Neural cell (in vitro differentiated cells): ENCODE results near the gene TMC1. TPM values are rescaled to one million over a fixed set of nuclear protein-coding genes. Genes with fewer than 3 reads are reported as not detected.

Source experiments
- H2AFZ ChIP-seq: fragments of 200-600, 300-800 bp; sonication (generic), shearing (Covaris generic); 2 replicates; pipeline ENCODE4 v1.6.0; 2014; ENCODE audit warnings: low read depth, mild to moderate bottlenecking, antibody characterized with exemption, low read length, moderate library complexity
- H3F3A ChIP-seq: fragments of 200-600 bp; shearing (Covaris generic); 2 replicates; pipeline ENCODE4 v1.6.1; 2016; ENCODE audit warnings: mild to moderate bottlenecking, moderate library complexity, mixed read lengths, antibody characterized with exemption, low read length; ENCODE audit not compliant: insufficient read depth, poor library complexity, severe bottlenecking
- H3K27ac ChIP-seq: fragments of 200-600, 300-800 bp; sonication (generic), shearing (Covaris generic); 2 replicates; pipeline ENCODE4 v1.5.1; 2014; ENCODE audit warnings: mild to moderate bottlenecking, low read length, moderate library complexity
- H3K27me3 ChIP-seq: fragments of 300-800, 200-600 bp; sonication (generic), shearing (Covaris generic); 2 replicates; pipeline ENCODE4 v1.6.0; 2014; ENCODE audit warnings: mild to moderate bottlenecking, low read depth, low read length, moderate library complexity; ENCODE audit not compliant: insufficient read depth
- H3K36me3 ChIP-seq: fragments of 300-800, 200-600 bp; sonication (generic), shearing (Covaris generic); 2 replicates; pipeline ENCODE4 v1.5.1; 2014; ENCODE audit warnings: mild to moderate bottlenecking, antibody characterized with exemption, low read length, moderate library complexity; ENCODE audit not compliant: insufficient read depth
- H3K4me2 ChIP-seq: fragments of 300-800, 200-600 bp; sonication (generic), shearing (Covaris generic); 2 replicates; pipeline ENCODE4 v1.6.0; 2014; ENCODE audit warnings: mild to moderate bottlenecking, low read length
- H3K4me3 ChIP-seq: fragments of 300-800, 200-600 bp; sonication (generic), shearing (Covaris generic); 2 replicates; pipeline ENCODE4 v1.5.1; 2014; ENCODE audit warnings: mild to moderate bottlenecking, low read length, moderate library complexity
- H3K79me2 ChIP-seq: fragments of 200-600 bp; shearing (Covaris generic); replicated peaks from 2 replicates; pipeline ENCODE4 v1.6.0; 2014; ENCODE audit warnings: mild to moderate bottlenecking, low read length, moderate library complexity; ENCODE audit not compliant: insufficient read depth
- H3K9ac ChIP-seq: fragments of 300-800, 200-600 bp; sonication (generic), shearing (Covaris generic); 2 replicates; pipeline ENCODE4 v1.6.1; 2016; ENCODE audit warnings: mild to moderate bottlenecking, low read length, mixed read lengths
- H3K9me2 ChIP-seq: fragments of 200-600 bp; shearing (Covaris generic); 2 replicates; pipeline ENCODE4 v1.6.1; 2016; ENCODE audit warnings: mild to moderate bottlenecking, low read length, mixed read lengths; ENCODE audit not compliant: insufficient read depth
- H3K9me3 ChIP-seq: fragments of 200-600, 300-800 bp; sonication (generic), shearing (Covaris generic); 2 replicates; pipeline ENCODE4 v1.6.1; 2016; ENCODE audit warnings: mild to moderate bottlenecking, mixed run types, low read length, moderate library complexity, mixed read lengths
- H4K20me1 ChIP-seq: fragments of 200-600 bp; shearing (Covaris generic); 2 replicates; pipeline ENCODE4 v1.6.1; 2016; ENCODE audit warnings: mild to moderate bottlenecking, mixed run types; ENCODE audit not compliant: insufficient read depth
- CTCF ChIP-seq: fragments of 450-650 bp; IDR thresholded peaks from 2 replicates; pipeline ENCODE4 v1.5.1; 2014; ENCODE audit warnings: antibody characterized with exemption, mild to moderate bottlenecking, moderate library complexity; ENCODE audit not compliant: poor library complexity, severe bottlenecking
- EP300 ChIP-seq: fragments of 450-650 bp; conservative IDR thresholded peaks from 2 replicates; pipeline ENCODE4 v1.6.1; 2014; ENCODE audit warnings: antibody characterized with exemption, mild to moderate bottlenecking, moderate library complexity; ENCODE audit not compliant: poor library complexity, severe bottlenecking
- EZH2 ChIP-seq: fragments of 200-600, 300-800 bp; shearing (Covaris generic), sonication (generic); IDR thresholded peaks from 2 replicates; pipeline ENCODE4 v1.6.1; 2014; ENCODE audit warnings: antibody characterized with exemption, low read length, borderline replicate concordance, mild to moderate bottlenecking; ENCODE audit not compliant: insufficient read depth, poor library complexity, severe bottlenecking
- MXI1 ChIP-seq: fragments of 450-650 bp; conservative IDR thresholded peaks from 2 replicates; pipeline ENCODE4 v1.6.1; 2014; ENCODE audit warnings: antibody characterized with exemption, mild to moderate bottlenecking; ENCODE audit not compliant: poor library complexity, severe bottlenecking
- POLR2AphosphoS5 ChIP-seq: IDR thresholded peaks from 2 replicates; pipeline ENCODE4 v1.6.1; 2012
- RAD21 ChIP-seq: fragments of 450-650 bp; conservative IDR thresholded peaks from 2 replicates; pipeline ENCODE4 v1.6.1; 2014; ENCODE audit warnings: antibody characterized with exemption, mild to moderate bottlenecking, moderate library complexity
- REST ChIP-seq: IDR thresholded peaks from 2 replicates; pipeline ENCODE4 v1.6.1; 2012; ENCODE audit warnings: borderline replicate concordance
- SMC3 ChIP-seq: fragments of 450-650 bp; conservative IDR thresholded peaks from 2 replicates; pipeline ENCODE4 v1.6.1; 2014; ENCODE audit warnings: antibody characterized with exemption, mild to moderate bottlenecking, moderate library complexity; ENCODE audit not compliant: poor library complexity
- TAF1 ChIP-seq: IDR thresholded peaks from 2 replicates; pipeline ENCODE4 v1.6.1; 2012; ENCODE audit warnings: low read depth
- polyA plus RNA-seq: library from polyadenylated mRNA; depleted of rRNA; stranded (reverse); fragments of >200 nt; gene quantifications from 2 replicates; pipeline ENCODE4 v1.2.3, GENCODE V29; 2014

Gene TMC1
- polyA plus RNA-seq, 1 donor from 2014 or later = not detected

- Histone ChIP-seq H2AFZ (no peak overlapping the region), H3K79me2 (no peaks in the 10 kb centered on the region), H3K4me3 (no peak overlapping the region), H3K36me3 (no peaks in the 10 kb centered on the region), H3K9ac (no peak overlapping the region), H3K27me3 (no peaks in the 10 kb centered on the region), H3K9me3 (no peaks in the 10 kb centered on the region), H4K20me1 (no peaks in the 10 kb centered on the region), H3K4me2 (no peak overlapping the region), H3K27ac (no peak overlapping the region), H3K9me2 (no peaks in the 10 kb centered on the region), H3F3A (no peaks in the 10 kb centered on the region)
- no peak for TF ChIP-seq TAF1
- peak; percentile 60 for TF ChIP-seq SMC3
- no peak for TF ChIP-seq EP300
- peak; percentile 58 for TF ChIP-seq CTCF
- no peak for TF ChIP-seq POLR2AphosphoS5
- no peak for TF ChIP-seq MXI1
- TF ChIP-seq RAD21 = peak; percentile 65
- TF ChIP-seq EZH2 = no peak
- no peak for TF ChIP-seq REST
Observed at GRCh38 chr9:72753266-72753893, 232.0 kb downstream of the TMC1 start.

- H3K79me2 ChIP-seq = no peaks in the 10 kb centered on the region
- H3K4me2 ChIP-seq = no peak overlapping the region
- no peak overlapping the region for H2AFZ ChIP-seq
- H3K36me3 ChIP-seq = no peaks in the 10 kb centered on the region
- H3K9me2 ChIP-seq = no peaks in the 10 kb centered on the region
- no peak overlapping the region for H3K27ac ChIP-seq
- TF ChIP-seq EZH2 = no peak
- TF ChIP-seq CTCF = no peak
- no peak for TF ChIP-seq TAF1
- no peak for TF ChIP-seq RAD21
- TF ChIP-seq SMC3 = no peak
- no peak for TF ChIP-seq REST
- no peak for TF ChIP-seq POLR2AphosphoS5
- TF ChIP-seq EP300 = no peak
- no peak for TF ChIP-seq MXI1
- no peaks in the 10 kb centered on the region for H3F3A ChIP-seq
- no peaks in the 10 kb centered on the region for H3K9me3 ChIP-seq
- no peaks in the 10 kb centered on the region for H4K20me1 ChIP-seq
- H3K4me3 ChIP-seq = no peak overlapping the region
- H3K9ac ChIP-seq = no peak overlapping the region
- no peaks in the 10 kb centered on the region for H3K27me3 ChIP-seq
Observed at GRCh38 chr9:72755836-72756235, 234.4 kb downstream of the TMC1 start.
